A549 (cell line): ENCODE results near the gene BIN1.

ENCODE experiments used
- BHLHE40 ChIP-seq: IDR thresholded peaks from 2 replicates; pipeline ENCODE4 v1.6.1; 2012; ENCODE audit warnings: low read depth, low read length, inconsistent platforms
- CEBPB ChIP-seq, 2 experiments: fragments of >200 bp in 1 of 2; sonication (Bioruptor Twin) in 1 of 2; formaldehyde crosslinking in 1 of 2; IDR thresholded peaks; 2 replicates each; pipeline ENCODE4 v1.6.1; 2012 to 2016
- HEYL ChIP-seq: fragments of 250-450 bp; sonication (Bioruptor Pico); IDR thresholded peaks from 2 replicates; pipeline ENCODE4 v1.8.0; 2021; ENCODE audit warnings: mild to moderate bottlenecking, moderate library complexity
- HOXA7 ChIP-seq: fragments of 250-450 bp; sonication (Bioruptor Pico); IDR thresholded peaks from 2 replicates; pipeline ENCODE4 v1.5.0; 2020; ENCODE audit warnings: mild to moderate bottlenecking, moderate library complexity
- MAZ ChIP-seq: fragments of 150-350 bp; IDR thresholded peaks from 2 replicates; pipeline ENCODE4 v1.6.1; 2014; ENCODE audit warnings: antibody characterized with exemption, low read depth, low read length, borderline replicate concordance
- MYC ChIP-seq: IDR thresholded peaks from 2 replicates; pipeline ENCODE4 v1.6.1; 2012; ENCODE audit warnings: mild to moderate bottlenecking, inconsistent platforms, low read length, improper control_type of control experiment, borderline replicate concordance
- POLR2AphosphoS2 ChIP-seq: conservative IDR thresholded peaks from 2 replicates; pipeline ENCODE4 v1.6.1; 2012; ENCODE audit warnings: low read length, improper control_type of control experiment, inconsistent platforms
- RAD21 ChIP-seq, 2 experiments: fragments of >200 bp in 1 of 2; sonication (Bioruptor Twin) in 1 of 2; formaldehyde crosslinking in 1 of 2; IDR thresholded peaks in 1 of 2; conservative IDR thresholded peaks in 1 of 2; 2 replicates in 1 of 2; 3 replicates in 1 of 2; pipeline ENCODE4 v1.6.1; 2012 to 2018; ENCODE audit warnings: inconsistent platforms in 1 of 2
- TP53 ChIP-seq: fragments of 250-450 bp; sonication (Bioruptor Pico); IDR thresholded peaks from 2 replicates; pipeline ENCODE4 v1.5.0; 2021; ENCODE audit warnings: mild to moderate bottlenecking, moderate library complexity
- TF ChIP-seq, protein P1 (sequence below): fragments of >200 bp; sonication (Bioruptor Twin); formaldehyde crosslinking; IDR thresholded peaks from 3 replicates; pipeline ENCODE4 v1.5.1; 2016
- TF ChIP-seq, protein P2 (sequence below): fragments of 200-600 bp; sonication (generic); IDR thresholded peaks from 2 replicates; pipeline ENCODE4 v1.6.1; 2016; ENCODE audit warnings: antibody characterized with exemption, mild to moderate bottlenecking, moderate library complexity
- TF ChIP-seq, protein P3 (sequence below): IDR thresholded peaks from 2 replicates; pipeline ENCODE4 v1.6.1; 2012
- TF ChIP-seq, protein P4 (sequence below): IDR thresholded peaks from 2 replicates; pipeline ENCODE4 v1.6.1; 2012
- TF ChIP-seq, protein P5 (sequence below): fragments of 150-350 bp; IDR thresholded peaks from 2 replicates; pipeline ENCODE4 v1.6.1; 2014; ENCODE audit warnings: low read depth, mild to moderate bottlenecking, low read length

DNA sequence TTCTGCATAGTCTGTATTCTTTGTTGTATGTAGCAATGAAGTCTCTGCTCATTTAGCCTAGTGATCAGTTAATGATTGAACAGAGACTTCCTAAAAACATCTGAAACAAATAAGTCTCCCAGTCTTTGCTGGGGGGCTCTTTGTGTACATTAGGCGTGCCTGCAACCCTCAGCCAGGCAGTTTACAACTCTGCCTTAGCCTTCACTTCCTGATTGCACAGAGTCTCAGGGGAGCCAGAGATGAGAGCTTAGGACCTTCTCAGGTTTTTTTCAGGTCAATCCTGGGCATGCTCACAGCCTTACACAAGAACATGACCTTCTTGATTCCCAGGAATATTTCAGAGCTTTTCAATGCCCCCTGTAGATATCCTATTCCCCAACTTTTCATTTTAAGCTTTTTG is 44.0 kb upstream of the BIN1 start:
- TF ChIP-seq, protein P1, sequence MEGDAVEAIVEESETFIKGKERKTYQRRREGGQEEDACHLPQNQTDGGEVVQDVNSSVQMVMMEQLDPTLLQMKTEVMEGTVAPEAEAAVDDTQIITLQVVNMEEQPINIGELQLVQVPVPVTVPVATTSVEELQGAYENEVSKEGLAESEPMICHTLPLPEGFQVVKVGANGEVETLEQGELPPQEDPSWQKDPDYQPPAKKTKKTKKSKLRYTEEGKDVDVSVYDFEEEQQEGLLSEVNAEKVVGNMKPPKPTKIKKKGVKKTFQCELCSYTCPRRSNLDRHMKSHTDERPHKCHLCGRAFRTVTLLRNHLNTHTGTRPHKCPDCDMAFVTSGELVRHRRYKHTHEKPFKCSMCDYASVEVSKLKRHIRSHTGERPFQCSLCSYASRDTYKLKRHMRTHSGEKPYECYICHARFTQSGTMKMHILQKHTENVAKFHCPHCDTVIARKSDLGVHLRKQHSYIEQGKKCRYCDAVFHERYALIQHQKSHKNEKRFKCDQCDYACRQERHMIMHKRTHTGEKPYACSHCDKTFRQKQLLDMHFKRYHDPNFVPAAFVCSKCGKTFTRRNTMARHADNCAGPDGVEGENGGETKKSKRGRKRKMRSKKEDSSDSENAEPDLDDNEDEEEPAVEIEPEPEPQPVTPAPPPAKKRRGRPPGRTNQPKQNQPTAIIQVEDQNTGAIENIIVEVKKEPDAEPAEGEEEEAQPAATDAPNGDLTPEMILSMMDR, result no peak
- TF ChIP-seq, protein P2, sequence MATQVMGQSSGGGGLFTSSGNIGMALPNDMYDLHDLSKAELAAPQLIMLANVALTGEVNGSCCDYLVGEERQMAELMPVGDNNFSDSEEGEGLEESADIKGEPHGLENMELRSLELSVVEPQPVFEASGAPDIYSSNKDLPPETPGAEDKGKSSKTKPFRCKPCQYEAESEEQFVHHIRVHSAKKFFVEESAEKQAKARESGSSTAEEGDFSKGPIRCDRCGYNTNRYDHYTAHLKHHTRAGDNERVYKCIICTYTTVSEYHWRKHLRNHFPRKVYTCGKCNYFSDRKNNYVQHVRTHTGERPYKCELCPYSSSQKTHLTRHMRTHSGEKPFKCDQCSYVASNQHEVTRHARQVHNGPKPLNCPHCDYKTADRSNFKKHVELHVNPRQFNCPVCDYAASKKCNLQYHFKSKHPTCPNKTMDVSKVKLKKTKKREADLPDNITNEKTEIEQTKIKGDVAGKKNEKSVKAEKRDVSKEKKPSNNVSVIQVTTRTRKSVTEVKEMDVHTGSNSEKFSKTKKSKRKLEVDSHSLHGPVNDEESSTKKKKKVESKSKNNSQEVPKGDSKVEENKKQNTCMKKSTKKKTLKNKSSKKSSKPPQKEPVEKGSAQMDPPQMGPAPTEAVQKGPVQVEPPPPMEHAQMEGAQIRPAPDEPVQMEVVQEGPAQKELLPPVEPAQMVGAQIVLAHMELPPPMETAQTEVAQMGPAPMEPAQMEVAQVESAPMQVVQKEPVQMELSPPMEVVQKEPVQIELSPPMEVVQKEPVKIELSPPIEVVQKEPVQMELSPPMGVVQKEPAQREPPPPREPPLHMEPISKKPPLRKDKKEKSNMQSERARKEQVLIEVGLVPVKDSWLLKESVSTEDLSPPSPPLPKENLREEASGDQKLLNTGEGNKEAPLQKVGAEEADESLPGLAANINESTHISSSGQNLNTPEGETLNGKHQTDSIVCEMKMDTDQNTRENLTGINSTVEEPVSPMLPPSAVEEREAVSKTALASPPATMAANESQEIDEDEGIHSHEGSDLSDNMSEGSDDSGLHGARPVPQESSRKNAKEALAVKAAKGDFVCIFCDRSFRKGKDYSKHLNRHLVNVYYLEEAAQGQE, result no peak
- TF ChIP-seq, protein P3, sequence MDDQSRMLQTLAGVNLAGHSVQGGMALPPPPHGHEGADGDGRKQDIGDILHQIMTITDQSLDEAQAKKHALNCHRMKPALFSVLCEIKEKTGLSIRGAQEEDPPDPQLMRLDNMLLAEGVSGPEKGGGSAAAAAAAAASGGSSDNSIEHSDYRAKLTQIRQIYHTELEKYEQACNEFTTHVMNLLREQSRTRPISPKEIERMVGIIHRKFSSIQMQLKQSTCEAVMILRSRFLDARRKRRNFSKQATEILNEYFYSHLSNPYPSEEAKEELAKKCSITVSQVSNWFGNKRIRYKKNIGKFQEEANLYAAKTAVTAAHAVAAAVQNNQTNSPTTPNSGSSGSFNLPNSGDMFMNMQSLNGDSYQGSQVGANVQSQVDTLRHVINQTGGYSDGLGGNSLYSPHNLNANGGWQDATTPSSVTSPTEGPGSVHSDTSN, result no peak
- TF ChIP-seq TP53 (CRISPR knock-in tag) (no peak), RAD21 (conservative IDR thresholded peaks at IDR 0.05 in 1 of 2, IDR thresholded peaks at IDR 0.05 in 1 of 2) (no peak), MYC (no peak), BHLHE40 (no peak), MAZ (no peak), HOXA7 (no peak), CEBPB (IDR thresholded peaks at IDR 0.05) (no peak), HEYL (CRISPR knock-in tag) (no peak), POLR2AphosphoS2 (no peak)
- TF ChIP-seq, protein P4, sequence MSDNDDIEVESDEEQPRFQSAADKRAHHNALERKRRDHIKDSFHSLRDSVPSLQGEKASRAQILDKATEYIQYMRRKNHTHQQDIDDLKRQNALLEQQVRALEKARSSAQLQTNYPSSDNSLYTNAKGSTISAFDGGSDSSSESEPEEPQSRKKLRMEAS, result no peak
- TF ChIP-seq, protein P5, sequence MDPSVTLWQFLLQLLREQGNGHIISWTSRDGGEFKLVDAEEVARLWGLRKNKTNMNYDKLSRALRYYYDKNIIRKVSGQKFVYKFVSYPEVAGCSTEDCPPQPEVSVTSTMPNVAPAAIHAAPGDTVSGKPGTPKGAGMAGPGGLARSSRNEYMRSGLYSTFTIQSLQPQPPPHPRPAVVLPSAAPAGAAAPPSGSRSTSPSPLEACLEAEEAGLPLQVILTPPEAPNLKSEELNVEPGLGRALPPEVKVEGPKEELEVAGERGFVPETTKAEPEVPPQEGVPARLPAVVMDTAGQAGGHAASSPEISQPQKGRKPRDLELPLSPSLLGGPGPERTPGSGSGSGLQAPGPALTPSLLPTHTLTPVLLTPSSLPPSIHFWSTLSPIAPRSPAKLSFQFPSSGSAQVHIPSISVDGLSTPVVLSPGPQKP, result no peak
